Mesendoderm (in vitro differentiated cells): ENCODE results near the gene CLEC2B.

Experiments used
- DNase-seq: peaks from one replicate; pipeline ENCODE4 v3.0.0; 2013
- H2AK5ac ChIP-seq: 2 replicates; pipeline ENCODE4 v1.6.1; 2013; ENCODE audit warnings: low read length, inconsistent platforms
- H2BK120ac ChIP-seq: 2 replicates; pipeline ENCODE4 v1.6.1; 2013; ENCODE audit warnings: low read depth, mild to moderate bottlenecking, low read length, moderate library complexity, mixed read lengths
- H2BK15ac ChIP-seq: replicated peaks from 2 replicates; pipeline ENCODE4 v1.6.1; 2013; ENCODE audit warnings: low read depth, mild to moderate bottlenecking, moderate library complexity
- H2BK5ac ChIP-seq: 2 replicates; pipeline ENCODE4 v1.6.1; 2013; ENCODE audit warnings: low read length, inconsistent platforms
- H3K18ac ChIP-seq: 2 replicates; pipeline ENCODE4 v1.6.1; 2013; ENCODE audit warnings: mild to moderate bottlenecking, low read length, mixed read lengths
- H3K23ac ChIP-seq: one replicate; pipeline ENCODE4 v1.6.1; 2013; ENCODE audit warnings: low read length
- H3K27ac ChIP-seq: 2 replicates; pipeline ENCODE4 v1.5.1; 2013; ENCODE audit warnings: low read depth, mild to moderate bottlenecking, inconsistent platforms, low read length, moderate library complexity
- H3K27me3 ChIP-seq: 2 replicates; pipeline ENCODE4 v1.6.1; 2013; ENCODE audit warnings: low read length, control low read depth, mild to moderate bottlenecking, inconsistent platforms; ENCODE audit not compliant: insufficient read depth, poor library complexity
- H3K36me3 ChIP-seq: 2 replicates; pipeline ENCODE4 v1.6.1; 2013; ENCODE audit warnings: low read length, inconsistent platforms; ENCODE audit not compliant: control insufficient read depth, insufficient read depth
- H3K4ac ChIP-seq: one replicate; pipeline ENCODE4 v1.6.1; 2013; ENCODE audit warnings: low read depth, mild to moderate bottlenecking, low read length, moderate library complexity
- H3K4me1 ChIP-seq: 2 replicates; pipeline ENCODE4 v1.6.1; 2013; ENCODE audit warnings: low read depth, low read length, inconsistent platforms; ENCODE audit not compliant: control insufficient read depth
- H3K4me2 ChIP-seq: 2 replicates; pipeline ENCODE4 v1.6.1; 2013; ENCODE audit warnings: low read length
- H3K4me3 ChIP-seq: 2 replicates; pipeline ENCODE4 v1.5.1; 2013; ENCODE audit warnings: mild to moderate bottlenecking, low read length
- H3K56ac ChIP-seq: one replicate; pipeline ENCODE4 v1.6.1; 2013; ENCODE audit warnings: low read length
- H3K79me1 ChIP-seq: 2 replicates; pipeline ENCODE4 v1.6.1; 2013; ENCODE audit warnings: low read length, inconsistent platforms
- H3K79me2 ChIP-seq: 2 replicates; pipeline ENCODE4 v1.6.1; 2013; ENCODE audit warnings: mild to moderate bottlenecking, low read length; ENCODE audit not compliant: control insufficient read depth, insufficient read depth
- H3K9ac ChIP-seq: 2 replicates; pipeline ENCODE4 v1.6.1; 2013; ENCODE audit warnings: low read length, inconsistent platforms
- H4K5ac ChIP-seq: one replicate; pipeline ENCODE4 v1.6.1; 2013; ENCODE audit warnings: low read length
- H4K8ac ChIP-seq: one replicate; pipeline ENCODE4 v1.6.1; 2013; ENCODE audit warnings: low read depth, mild to moderate bottlenecking, control low read depth, low read length, moderate library complexity
- WGBS: extraction: QIAGEN DNeasy Blood & Tissue Kit; methylation state at CpG from one replicate; pipeline ENCODE4 v1.1.7; 2013; ENCODE audit warnings: low lambda C conversion rate, missing lambda C conversion rate; ENCODE audit not compliant: insufficient coverage; ENCODE audit errors: extremely low coverage; 5-methylcytosine and 5-hydroxymethylcytosine counted together

The CLEC2B gene

DNA sequence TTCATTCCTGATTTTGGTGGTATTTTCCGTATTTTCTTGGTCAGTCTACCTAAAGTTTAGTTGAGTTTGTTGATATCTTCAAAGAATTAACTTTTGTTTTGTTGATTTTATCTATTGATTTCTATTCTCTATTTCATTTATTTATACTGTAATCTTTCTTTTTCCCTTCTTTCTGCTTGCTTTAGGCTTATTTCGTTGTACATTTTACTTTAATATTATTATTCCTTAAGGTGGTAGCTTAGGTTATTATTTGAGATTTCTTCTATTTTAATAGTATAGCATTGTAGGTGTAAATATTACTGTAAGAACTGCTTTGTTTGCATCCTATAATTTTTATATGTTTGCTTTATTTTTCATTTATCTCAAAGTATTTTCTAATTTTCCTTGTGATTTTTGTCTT, 63.3 kb downstream of the CLEC2B start:
- no peak overlapping the region for H4K8ac ChIP-seq
- H3K4me3 ChIP-seq, result no peak overlapping the region
- H2BK120ac ChIP-seq, result no peak overlapping the region
- H3K27me3 ChIP-seq, result no peaks in the 10 kb centered on the region
- no peak overlapping the region for H2BK15ac ChIP-seq
- H2AK5ac ChIP-seq, result no peak overlapping the region
- no peak overlapping the region for H3K27ac ChIP-seq
- H3K4ac ChIP-seq, result no peak overlapping the region
- H3K79me1 ChIP-seq, result no peaks in the 10 kb centered on the region
- no peak overlapping the region for H3K9ac ChIP-seq
- H2BK5ac ChIP-seq, result no peak overlapping the region
- no peaks in the 10 kb centered on the region for H3K79me2 ChIP-seq
- no peak overlapping the region for H3K4me2 ChIP-seq
- H3K18ac ChIP-seq, result no peak overlapping the region
- DNase-seq, result no peak
- no peak overlapping the region for H3K23ac ChIP-seq
- WGBS, result no CpG with 5 or more reads among the region's 2 CpGs
- H3K56ac ChIP-seq, result no peak overlapping the region
- H3K36me3 ChIP-seq, result no peaks in the 10 kb centered on the region
- no peak overlapping the region for H4K5ac ChIP-seq
- no peaks in the 10 kb centered on the region for H3K4me1 ChIP-seq
